Measurements from ENCODE around the gene USP15.
"Not testable (repeated sequence)": the region's sequence is repeated elsewhere in the genome, so short reads cannot be mapped to it uniquely, and the experiment has no call there.

The USP15 gene

GRCh38 chr12:62455429-62455828 is 195.2 kb downstream of the USP15 start:
- not testable (repeated sequence) for DNase-seq (ENCODE audit: low spot score)

GRCh38 chr12:62458626-62459025 is 198.4 kb downstream of the USP15 start:
- no peak for DNase-seq (ENCODE audit: low spot score)

- no peak for DNase-seq (ENCODE audit: low spot score)
Measured at GRCh38 chr12:62459976-62460375, 199.8 kb downstream of the USP15 start.

- not testable (repeated sequence) for DNase-seq (ENCODE audit: low spot score)
Measured at GRCh38 chr12:62461171-62461837, 201.1 kb downstream of the USP15 start.

GRCh38 chr12:62463252-62463651 is 203.0 kb downstream of the USP15 start:
- DNase-seq (ENCODE audit: low spot score) = not testable (repeated sequence)

Measured in kidney tubule cell (primary cell).